HEK293 (cell line): Measurements from ENCODE around the gene ANKRD36C.
"Not testable (repeated sequence)": the region's sequence is repeated elsewhere in the genome, so short reads cannot be mapped to it uniquely, and the experiment has no call there.

Source experiments
- CTCF ChIP-seq: fragments of 450-650 bp; formaldehyde crosslinking; IDR thresholded peaks from 2 replicates; pipeline ENCODE4 v1.5.1; 2016; ENCODE audit warnings: missing biosample characterization, missing genetic modification characterization
- TCF7L2 ChIP-seq: IDR thresholded peaks from 2 replicates; pipeline ENCODE4 v1.6.1; 2011; ENCODE audit warnings: low read depth, mild to moderate bottlenecking, inconsistent platforms, low read length, moderate library complexity, borderline replicate concordance
- ZNF24 ChIP-seq: fragments of 450-650 bp; formaldehyde crosslinking; IDR thresholded peaks from 2 replicates; pipeline ENCODE4 v1.5.1; 2016; ENCODE audit warnings: missing biosample characterization, missing genetic modification characterization
- ZNF366 ChIP-seq: fragments of 450-650 bp; formaldehyde crosslinking; conservative IDR thresholded peaks from 2 replicates; pipeline ENCODE4 v1.5.1; 2016; ENCODE audit warnings: missing biosample characterization, missing genetic modification characterization
- ZNF747 ChIP-seq: fragments of 450-650 bp; formaldehyde crosslinking; IDR thresholded peaks from 2 replicates; pipeline ENCODE4 v1.5.1; 2016; ENCODE audit warnings: missing biosample characterization, missing genetic modification characterization

GRCh38 chr2:96012086-96012791 lies 20.6 kb upstream of the ANKRD36C start:
- not testable (repeated sequence) for TF ChIP-seq ZNF24 (tag by site-specific recombination); CTCF (tag by site-specific recombination); ZNF747 (tag by site-specific recombination); TCF7L2; ZNF366 (tag by site-specific recombination)
